NCI-H1694 (cell line): ENCODE data around the gene RPS15.

Source experiments
- DNase-seq: peaks from one replicate; lab custom pipeline; 2025; lab: John Stamatoyannopoulos, UW

RPS15 gene

GRCh38 chr19:1453525-1454364 is 15.5 kb downstream of the RPS15 start:
- DNase-seq, result no peak

- no peak for DNase-seq
Observed at GRCh38 chr19:1455002-1455335, 16.8 kb downstream of the RPS15 start.

GRCh38 chr19:1455336-1456120 is 17.3 kb downstream of the RPS15 start:
- no peak for DNase-seq

GRCh38 chr19:1456121-1456900 is 18.1 kb downstream of the RPS15 start:
- DNase-seq, result no peak

- DNase-seq, result no peak
Observed at GRCh38 chr19:1457031-1457739, 19.0 kb downstream of the RPS15 start.

- no peak for DNase-seq
Observed at GRCh38 chr19:1457892-1458291, 19.7 kb downstream of the RPS15 start.

GRCh38 chr19:1459479-1459878 is 21.3 kb downstream of the RPS15 start:
- DNase-seq, result no peak

- DNase-seq, result no peak
Observed at GRCh38 chr19:1460033-1460995, 22.1 kb downstream of the RPS15 start.

GRCh38 chr19:1461862-1462261 is 23.7 kb downstream of the RPS15 start:
- DNase-seq, result no peak

GRCh38 chr19:1465191-1466016 is 27.2 kb downstream of the RPS15 start:
- no peak for DNase-seq

GRCh38 chr19:1466018-1466460 is 27.8 kb downstream of the RPS15 start:
- no peak for DNase-seq

GRCh38 chr19:1466461-1467214 is 28.4 kb downstream of the RPS15 start:
- DNase-seq, result no peak

GRCh38 chr19:1467215-1467489 is 29.0 kb downstream of the RPS15 start:
- DNase-seq, result no peak

GRCh38 chr19:1467490-1468273 is 29.5 kb downstream of the RPS15 start:
- no peak for DNase-seq

GRCh38 chr19:1468274-1468820 is 30.2 kb downstream of the RPS15 start:
- DNase-seq, result no peak

GRCh38 chr19:1468821-1469254 is 30.6 kb downstream of the RPS15 start:
- DNase-seq, result no peak

- no peak for DNase-seq
Observed at GRCh38 chr19:1469255-1470054, 31.3 kb downstream of the RPS15 start.

- DNase-seq, result no peak
Observed at GRCh38 chr19:1470055-1470304, 31.8 kb downstream of the RPS15 start.
